Kidney (tissue), 14 donors: ENCODE results near the gene CD2BP2. TPM values are rescaled to one million over a fixed set of nuclear protein-coding genes. Genes with fewer than 3 reads are reported as not detected.

ENCODE experiments used
- DNase-seq, 5 donors: peaks; one replicate each; pipeline ENCODE4 v3.0.0-alpha.2; 2013 to 2020
- FAIRE-seq: peaks from 2 replicates; lab custom pipeline; 2012; peaks lifted over from hg19 to GRCh38; lab: Jason Lieb, UNC
- H3K27ac ChIP-seq, 2 donors: one replicate each; pipeline ENCODE4 v1.7.0; 2013; ENCODE audit warnings: low read depth in 2 of 2, low read length in 2 of 2, inconsistent platforms in 1 of 2
- H3K27me3 ChIP-seq: one replicate; pipeline ENCODE4 v1.7.1; 2013; ENCODE audit warnings: low read length, inconsistent platforms; ENCODE audit not compliant: control insufficient read depth, insufficient read depth
- H3K36me3 ChIP-seq, 3 donors: one replicate each; pipeline versions ENCODE4 v1.7.0 to v1.7.1; 2013; ENCODE audit warnings: low read length in 3 of 3, control low read depth in 1 of 3, inconsistent platforms in 1 of 3; ENCODE audit not compliant: insufficient read depth in 3 of 3, control insufficient read depth in 2 of 3
- H3K4me1 ChIP-seq, 3 donors: one replicate each; pipeline versions ENCODE4 v1.7.0 to v1.7.1; 2013; ENCODE audit warnings: low read length in 3 of 3, inconsistent platforms in 1 of 3, low read depth in 1 of 3; ENCODE audit not compliant: control insufficient read depth in 2 of 3, insufficient read depth in 2 of 3
- H3K4me3 ChIP-seq, 3 donors: one replicate each; pipeline versions ENCODE4 v1.7.0 to v1.8.1; 2013; ENCODE audit warnings: low read length in 3 of 3, control low read depth in 1 of 3, inconsistent platforms in 1 of 3
- H3K9ac ChIP-seq, 3 donors: one replicate each; pipeline versions ENCODE4 v1.7.0 to v1.7.1; 2013; ENCODE audit warnings: low read length in 3 of 3, control low read depth in 1 of 3, inconsistent platforms in 1 of 3
- H3K9me3 ChIP-seq, 3 donors: one replicate each; pipeline versions ENCODE4 v1.7.0 to v1.7.1; 2013; ENCODE audit warnings: low read length in 3 of 3, control low read depth in 1 of 3, inconsistent platforms in 1 of 3; ENCODE audit not compliant: control insufficient read depth in 2 of 3, insufficient read depth in 1 of 3
- CTCF ChIP-seq: IDR thresholded peaks from 3 replicates; pipeline ENCODE4 v1.5.1; 2012; ENCODE audit warnings: mild to moderate bottlenecking, moderate library complexity, borderline replicate concordance; ENCODE audit not compliant: insufficient read depth; ENCODE audit errors: extremely low read depth
- intact Hi-C: fragments of 100-400 bp; cut with DNase I; formaldehyde crosslinking; loops from one replicate; pipeline ENCODE4 v1.11.1; 2022
- polyA plus RNA-seq: library from polyadenylated mRNA; stranded (reverse); fragments of 350-450 nt; fragmentation: Illumina TruSeq; extraction: RNeasy Lipid Tissue Mini Kit (QIAGEN cat#74804); gene quantifications from one replicate; pipeline ENCODE4 v1.2.3, GENCODE V29; 2014; ENCODE audit warnings: low read depth, low replicate concordance; ENCODE audit not compliant: insufficient read depth
- total RNA-seq: library from RNA; stranded (reverse); fragmentation: NEBNext Ultra II Directional; extraction: Animal tissue kit (Norgen Biotek cat#: 25700); gene quantifications from one replicate; pipeline ENCODE4 v1.2.1, GENCODE V29; 2021
- donor health status: control.
- donor health status: control.
- donor health status: control.
- donor health status: control.
- donor health status: control.
- donor health status: DM: yes; HTN: yes; CAD: no.
- donor health status: Normal renal cell carcinoma (clear cell type).

CD2BP2 gene
- total and polyA plus RNA-seq, 2 donors from 2014 or later = 61.8 to 68.1 TPM

GRCh38 chr16:30399435-30400186 is 44.5 kb upstream of the CD2BP2 start:
- H3K9ac ChIP-seq = peak overlapping the region; percentile 15 to 80 (median 64)
- peak overlapping the region; percentile 76 to 83 for H3K27ac ChIP-seq
- no peak for FAIRE-seq
- peak in 1 of 5 donors; percentile 62 for DNase-seq
- H3K4me1 ChIP-seq = peaks cover 0 to 6% (median 5%) of the 10 kb centered on the region in 3 donors
- peaks cover 0 to 3% (median 0%) of the 10 kb centered on the region in 3 donors for H3K36me3 ChIP-seq
- no peak for TF ChIP-seq CTCF
- peak overlapping the region; percentile 44 to 77 (median 65) for H3K4me3 ChIP-seq
- no peaks in the 10 kb centered on the region for H3K27me3 ChIP-seq
- intact Hi-C loops = no loop called here
- no peaks in the 10 kb centered on the region for H3K9me3 ChIP-seq

- no peak overlapping the region for H3K9ac ChIP-seq
- no peak overlapping the region for H3K4me3 ChIP-seq
- no peaks in the 10 kb centered on the region for H3K27me3 ChIP-seq
- H3K4me1 ChIP-seq = peaks cover 0 to 9% (median 6%) of the 10 kb centered on the region in 3 donors
- DNase-seq (peak in 1 of 5 donors; percentile 56), FAIRE-seq (no peak)
- no peak for TF ChIP-seq CTCF
- intact Hi-C loops = no loop called here
- no peaks in the 10 kb centered on the region for H3K9me3 ChIP-seq
- no peak overlapping the region for H3K27ac ChIP-seq
- peaks cover 0 to 3% (median 0%) of the 10 kb centered on the region in 3 donors for H3K36me3 ChIP-seq
These were observed 43.7 kb upstream of the CD2BP2 start for GRCh38 chr16:30398661-30399434.

GRCh38 chr16:30397776-30398660 is 42.9 kb upstream of the CD2BP2 start:
- no peaks in the 10 kb centered on the region for H3K9me3 ChIP-seq
- peaks cover 0 to 9% (median 6%) of the 10 kb centered on the region in 3 donors for H3K4me1 ChIP-seq
- intact Hi-C loops = no loop called here
- no peaks in the 10 kb centered on the region for H3K27me3 ChIP-seq
- no peak overlapping the region for H3K27ac ChIP-seq
- H3K4me3 ChIP-seq = no peak overlapping the region
- no peak for FAIRE-seq
- no peak for TF ChIP-seq CTCF
- H3K9ac ChIP-seq = no peak overlapping the region
- DNase-seq = peak in 1 of 5 donors; percentile 54
- H3K36me3 ChIP-seq = peaks cover 0 to 3% (median 0%) of the 10 kb centered on the region in 3 donors
